Measurements from ENCODE around the gene UQCRC2.
"Not testable (repeated sequence)": the region's sequence is repeated elsewhere in the genome, so short reads cannot be mapped to it uniquely, and the experiment has no call there.

The UQCRC2 gene

GRCh38 chr16:22008215-22009059 is 55.3 kb downstream of the UQCRC2 start:
- peak; percentile 39 for ATAC-seq
- Mint-ChIP-seq H3K27ac (peak overlapping the region; percentile 62), H3K36me3 (ENCODE audit: low read depth) (peaks cover 3% of the 10 kb centered on the region), H3K27me3 (no peaks in the 10 kb centered on the region), H3K9me3 (no peaks in the 10 kb centered on the region), H3K4me1 (peaks cover 53% of the 10 kb centered on the region), H3K4me3 (peak overlapping the region; percentile 87)
- DNase-seq: peak; percentile 44

DNA sequence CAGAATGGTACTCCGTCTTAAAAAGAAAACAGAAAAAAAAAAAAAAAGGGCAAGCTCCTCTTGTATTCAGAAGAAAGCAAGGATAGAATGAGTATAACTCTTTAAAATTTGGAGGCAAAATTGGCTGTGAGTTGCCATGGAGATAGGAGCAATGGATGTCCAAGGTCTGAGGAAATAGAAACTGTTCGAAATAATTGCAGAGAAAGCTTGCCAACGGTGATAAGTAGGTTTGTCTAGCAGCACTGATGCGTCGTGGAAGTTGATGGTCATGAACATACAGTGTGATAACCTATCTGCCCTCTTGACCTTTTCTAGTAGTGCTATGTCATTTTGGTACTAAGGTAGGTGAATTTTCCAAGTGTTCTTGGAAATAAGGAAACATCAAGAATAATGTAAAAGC is 57.7 kb downstream of the UQCRC2 start:
- H3K27me3 Mint-ChIP-seq: no peaks in the 10 kb centered on the region
- peaks cover 70% of the 10 kb centered on the region for H3K4me1 Mint-ChIP-seq
- peaks cover 3% of the 10 kb centered on the region for H3K36me3 Mint-ChIP-seq (ENCODE audit: low read depth)
- H3K27ac Mint-ChIP-seq: no peak overlapping the region
- H3K4me3 Mint-ChIP-seq: no peak overlapping the region
- ATAC-seq: no peak
- no peaks in the 10 kb centered on the region for H3K9me3 Mint-ChIP-seq
- DNase-seq: no peak

- H3K27me3 Mint-ChIP-seq: no peaks in the 10 kb centered on the region
- H3K36me3 Mint-ChIP-seq (ENCODE audit: low read depth): peaks cover 3% of the 10 kb centered on the region
- DNase-seq (no peak), ATAC-seq (no peak)
- H3K4me1 Mint-ChIP-seq: peaks cover 75% of the 10 kb centered on the region
- no peak overlapping the region for H3K4me3 Mint-ChIP-seq
- no peaks in the 10 kb centered on the region for H3K9me3 Mint-ChIP-seq
- H3K27ac Mint-ChIP-seq: no peak overlapping the region
These were observed 59.1 kb downstream of the UQCRC2 start for GRCh38 chr16:22012241-22012640.

DNA sequence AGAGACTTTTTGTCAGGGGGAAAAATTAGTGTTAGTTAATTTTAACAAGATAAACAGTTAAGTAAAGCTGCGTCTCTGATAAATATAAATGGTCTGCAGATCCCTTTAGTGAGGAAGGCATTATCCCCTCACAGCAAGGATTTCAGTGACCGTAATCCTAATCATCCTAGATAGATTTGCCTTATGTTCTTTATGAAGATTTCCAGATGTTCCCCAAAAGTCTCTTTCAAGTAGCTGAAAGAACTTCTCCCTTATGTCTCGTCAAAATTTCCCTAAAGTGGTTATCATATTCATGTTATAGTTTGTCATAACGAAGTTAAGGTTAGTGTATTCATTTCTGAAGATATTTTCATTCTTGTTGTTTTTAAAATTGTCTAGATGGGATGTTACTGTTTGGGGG is 60.3 kb downstream of the UQCRC2 start:
- H3K4me3 Mint-ChIP-seq: no peak overlapping the region
- H3K4me1 Mint-ChIP-seq: peaks cover 79% of the 10 kb centered on the region
- H3K36me3 Mint-ChIP-seq (ENCODE audit: low read depth): peaks cover 3% of the 10 kb centered on the region
- DNase-seq: no peak
- no peaks in the 10 kb centered on the region for H3K9me3 Mint-ChIP-seq
- no peak overlapping the region for H3K27ac Mint-ChIP-seq
- ATAC-seq: no peak
- H3K27me3 Mint-ChIP-seq: no peaks in the 10 kb centered on the region

- H3K9me3 Mint-ChIP-seq: no peaks in the 10 kb centered on the region
- no peak overlapping the region for H3K27ac Mint-ChIP-seq
- peak; percentile 52 for ATAC-seq
- no peaks in the 10 kb centered on the region for H3K27me3 Mint-ChIP-seq
- H3K4me3 Mint-ChIP-seq: no peak overlapping the region
- DNase-seq: no peak
- H3K36me3 Mint-ChIP-seq (ENCODE audit: low read depth): peaks cover 3% of the 10 kb centered on the region
- peaks cover 81% of the 10 kb centered on the region for H3K4me1 Mint-ChIP-seq
These were observed 61.2 kb downstream of the UQCRC2 start for GRCh38 chr16:22014271-22014873.

DNA sequence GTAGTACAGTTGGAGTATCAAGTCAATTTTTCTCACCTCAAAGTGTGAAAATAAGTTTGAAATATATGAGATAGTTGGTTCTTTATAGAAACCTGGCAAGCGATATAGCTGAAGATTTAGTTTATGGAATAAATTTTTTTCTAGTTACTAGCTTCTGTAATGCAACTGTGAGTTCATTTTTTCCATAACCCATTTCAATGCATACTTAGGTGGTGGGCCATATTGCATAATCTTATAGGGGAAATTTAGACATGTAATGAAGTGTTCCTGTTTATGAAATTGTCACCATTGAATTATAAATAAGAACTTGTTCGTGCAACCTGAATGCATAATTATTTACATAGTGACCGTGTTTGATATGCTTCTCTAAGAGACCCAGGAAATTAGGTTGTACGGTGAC is 63.8 kb downstream of the UQCRC2 start:
- H3K36me3 Mint-ChIP-seq (ENCODE audit: low read depth): peaks cover 3% of the 10 kb centered on the region
- no peak overlapping the region for H3K4me3 Mint-ChIP-seq
- no peaks in the 10 kb centered on the region for H3K9me3 Mint-ChIP-seq
- H3K27me3 Mint-ChIP-seq: no peaks in the 10 kb centered on the region
- H3K27ac Mint-ChIP-seq: no peak overlapping the region
- ATAC-seq: no peak
- DNase-seq: no peak
- H3K4me1 Mint-ChIP-seq: peaks cover 59% of the 10 kb centered on the region

DNA sequence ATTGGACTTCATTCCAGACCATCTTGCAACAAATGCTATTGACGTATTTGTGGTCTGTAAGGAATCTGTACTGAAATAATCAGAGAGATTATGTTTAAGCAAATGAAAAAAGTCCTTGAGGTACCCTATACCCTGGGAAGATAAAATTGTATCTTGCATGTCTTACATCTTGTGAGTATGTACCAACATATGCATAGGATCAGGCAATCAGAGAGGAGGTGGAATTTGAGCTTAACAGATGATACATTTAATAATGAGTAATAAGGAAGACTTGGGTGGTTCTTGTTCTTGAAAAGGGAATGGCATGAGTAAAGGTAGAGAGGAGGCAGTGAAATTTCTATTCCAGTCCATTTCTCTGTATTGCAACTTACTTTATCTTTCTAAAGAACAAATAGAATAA is 65.4 kb downstream of the UQCRC2 start:
- Mint-ChIP-seq H3K27me3 (no peaks in the 10 kb centered on the region), H3K4me1 (peaks cover 43% of the 10 kb centered on the region), H3K9me3 (no peaks in the 10 kb centered on the region), H3K36me3 (ENCODE audit: low read depth) (peaks cover 5% of the 10 kb centered on the region), H3K4me3 (no peak overlapping the region), H3K27ac (no peak overlapping the region)
- ATAC-seq (no peak), DNase-seq (no peak)

DNA sequence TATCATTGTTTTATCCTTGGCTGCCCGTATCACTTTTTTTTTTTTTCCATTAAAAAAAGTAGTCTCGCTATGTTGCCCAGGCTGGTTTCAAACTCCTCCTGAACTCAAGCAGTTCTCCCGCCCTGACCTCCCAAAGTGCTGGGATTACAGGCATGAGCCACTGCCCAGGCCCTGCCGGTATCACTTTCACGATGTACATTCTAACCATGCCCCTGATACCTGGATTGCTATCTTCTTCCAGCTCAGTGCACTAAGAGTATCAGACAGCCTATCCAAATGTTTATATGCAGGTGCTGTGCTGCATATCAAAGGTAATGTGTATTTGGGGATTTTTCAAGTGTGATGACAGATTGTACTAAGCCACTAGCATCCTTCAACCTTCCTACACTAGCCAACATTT is 69.0 kb downstream of the UQCRC2 start:
- H3K27me3 Mint-ChIP-seq: no peaks in the 10 kb centered on the region
- no peak overlapping the region for H3K27ac Mint-ChIP-seq
- ATAC-seq: no peak
- peaks cover 18% of the 10 kb centered on the region for H3K4me1 Mint-ChIP-seq
- H3K9me3 Mint-ChIP-seq: no peaks in the 10 kb centered on the region
- peaks cover 5% of the 10 kb centered on the region for H3K36me3 Mint-ChIP-seq (ENCODE audit: low read depth)
- no peak for DNase-seq
- H3K4me3 Mint-ChIP-seq: no peak overlapping the region

DNA sequence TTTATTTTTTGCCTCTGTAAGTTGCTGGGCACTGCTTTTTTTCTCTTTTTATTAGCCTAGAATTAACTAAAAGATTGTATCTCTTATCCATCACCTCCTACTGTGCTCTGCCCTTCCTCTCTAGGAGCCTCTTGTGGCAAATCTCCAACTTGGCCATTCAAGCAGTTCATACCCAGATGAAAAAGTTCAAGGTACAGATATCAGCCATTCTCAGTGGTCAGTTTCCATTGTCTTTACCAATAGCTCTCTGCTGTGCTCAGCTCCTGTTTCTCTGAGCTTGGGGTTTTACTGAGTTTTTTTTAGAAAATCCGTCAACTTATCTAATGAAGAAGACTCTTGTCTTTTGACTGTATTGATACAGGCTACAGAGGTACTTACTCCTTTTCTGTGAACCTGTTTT is 70.3 kb downstream of the UQCRC2 start:
- Mint-ChIP-seq H3K27me3 (no peaks in the 10 kb centered on the region), H3K36me3 (ENCODE audit: low read depth) (peaks cover 5% of the 10 kb centered on the region), H3K9me3 (no peaks in the 10 kb centered on the region), H3K27ac (no peak overlapping the region), H3K4me3 (no peak overlapping the region), H3K4me1 (peaks cover 18% of the 10 kb centered on the region)
- ATAC-seq (no peak), DNase-seq (no peak)

GRCh38 chr16:22024785-22025184 is 71.6 kb downstream of the UQCRC2 start:
- H3K36me3 Mint-ChIP-seq (ENCODE audit: low read depth); H3K9me3 Mint-ChIP-seq; H3K4me3 Mint-ChIP-seq; ATAC-seq; DNase-seq; H3K27ac Mint-ChIP-seq; H3K27me3 Mint-ChIP-seq: not testable (repeated sequence)
- H3K4me1 Mint-ChIP-seq: peaks cover 12% of the 10 kb centered on the region

DNA sequence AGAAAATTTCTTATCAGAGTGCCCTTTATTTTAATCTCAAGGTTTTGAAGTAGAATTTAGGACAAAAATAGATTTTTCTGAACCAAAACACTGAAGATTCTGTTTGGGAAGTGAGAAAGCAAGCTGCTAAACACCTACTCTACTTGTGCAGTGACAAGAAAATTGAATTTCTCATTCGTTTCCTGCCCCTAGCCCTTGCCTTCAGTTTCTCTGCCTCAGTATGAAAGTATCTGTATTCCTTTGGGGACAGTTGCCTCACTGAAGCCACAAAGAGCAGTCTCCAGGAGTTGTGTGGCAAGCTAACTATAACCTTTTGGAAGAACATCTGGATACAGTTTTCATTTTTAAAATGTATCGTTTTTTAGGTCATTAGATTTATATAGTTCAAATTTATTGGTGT is 74.5 kb downstream of the UQCRC2 start:
- H3K27ac Mint-ChIP-seq: no peak overlapping the region
- DNase-seq: no peak
- H3K9me3 Mint-ChIP-seq: no peaks in the 10 kb centered on the region
- H3K4me3 Mint-ChIP-seq: no peak overlapping the region
- ATAC-seq: no peak
- peaks cover 22% of the 10 kb centered on the region for H3K4me1 Mint-ChIP-seq
- peaks cover 23% of the 10 kb centered on the region for H3K36me3 Mint-ChIP-seq (ENCODE audit: low read depth)
- H3K27me3 Mint-ChIP-seq: no peaks in the 10 kb centered on the region

DNA sequence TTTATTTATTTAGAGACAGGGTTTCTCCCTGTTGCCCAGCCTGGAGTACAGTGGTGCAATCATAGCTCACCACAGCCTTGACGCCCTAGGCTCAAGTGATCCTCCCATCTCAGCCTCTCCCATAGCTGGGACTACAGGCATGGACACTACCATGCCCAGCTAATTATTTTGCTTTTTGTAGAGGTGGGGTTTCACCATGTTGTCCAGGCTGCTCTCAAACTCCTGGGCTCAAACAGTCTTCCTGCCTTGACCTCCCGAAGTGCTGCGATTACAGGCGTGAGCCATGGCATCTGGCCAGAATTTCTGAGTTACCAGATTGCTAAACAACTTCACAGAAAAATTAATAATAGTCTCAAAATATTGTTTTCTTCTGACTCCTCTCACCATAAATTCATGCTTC is 76.5 kb downstream of the UQCRC2 start:
- Mint-ChIP-seq H3K27ac (peak overlapping the region; percentile 28), H3K9me3 (no peaks in the 10 kb centered on the region), H3K4me1 (peaks cover 28% of the 10 kb centered on the region), H3K4me3 (no peak overlapping the region), H3K27me3 (no peaks in the 10 kb centered on the region), H3K36me3 (ENCODE audit: low read depth) (peaks cover 23% of the 10 kb centered on the region)
- ATAC-seq (no peak), DNase-seq (no peak)

- Mint-ChIP-seq H3K27ac (peak overlapping the region; percentile 28), H3K4me3 (no peak overlapping the region), H3K27me3 (no peaks in the 10 kb centered on the region), H3K4me1 (peaks cover 33% of the 10 kb centered on the region), H3K36me3 (ENCODE audit: low read depth) (peaks cover 23% of the 10 kb centered on the region), H3K9me3 (no peaks in the 10 kb centered on the region)
- DNase-seq (no peak), ATAC-seq (no peak)
These were observed 77.1 kb downstream of the UQCRC2 start for GRCh38 chr16:22030087-22030812.

DNA sequence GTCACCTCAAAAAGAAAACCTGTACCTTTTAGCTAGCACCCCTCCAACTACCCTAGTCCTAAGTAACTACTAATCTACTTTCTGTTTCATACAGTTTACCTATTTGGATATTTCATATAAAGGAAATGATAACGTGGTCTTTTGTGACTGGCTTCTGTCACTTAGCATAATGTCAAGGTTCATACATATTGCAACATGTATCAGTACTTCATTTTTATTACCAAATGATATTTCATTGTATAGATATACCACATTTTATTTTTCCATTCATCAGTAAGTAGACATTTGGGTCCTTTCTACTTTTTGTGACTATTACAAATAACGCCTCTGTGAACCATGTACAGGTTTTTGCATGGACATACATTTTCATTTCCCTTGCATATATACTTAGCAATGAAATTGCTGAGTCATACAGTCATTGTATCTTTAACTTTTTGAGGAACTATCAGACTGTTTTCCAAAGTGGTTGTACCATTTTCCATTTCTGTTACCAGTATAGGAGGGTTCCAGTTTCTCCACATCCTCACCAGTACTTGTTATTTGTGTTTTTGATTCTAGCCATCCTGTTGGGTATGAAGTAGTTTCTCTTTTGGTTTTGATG is 78.4 kb downstream of the UQCRC2 start:
- Mint-ChIP-seq H3K9me3 (no peaks in the 10 kb centered on the region), H3K27me3 (no peaks in the 10 kb centered on the region), H3K4me1 (peaks cover 30% of the 10 kb centered on the region), H3K4me3 (no peak overlapping the region), H3K36me3 (ENCODE audit: low read depth) (peaks cover 23% of the 10 kb centered on the region), H3K27ac (peak overlapping the region; percentile 44)
- ATAC-seq (no peak), DNase-seq (no peak)

Data from activated naive CD8-positive, alpha-beta T cell treated with anti-CD3 and anti-CD28 coated beads, Interleukin-2, amount 50 U/mL, for 24 hours (primary cell).